H1 (cell line): ENCODE data around the gene SPRING1. TPM values are rescaled to one million over a fixed set of nuclear protein-coding genes. Genes with fewer than 3 reads are reported as not detected.

Source experiments
- CTCF ChIA-PET: fragments of 300-600 bp; sonication (Branson Sonifier 250); formaldehyde crosslinking; loops from one replicate; lab custom pipeline; 2021; ENCODE audit not compliant: partially characterized antibody; lab: Charles Lee
- POLR2A ChIA-PET: fragments of 300-600 bp; sonication (Branson Sonifier 250); formaldehyde crosslinking; loops from one replicate; lab custom pipeline; 2021; ENCODE audit warnings: inconsistent platforms; ENCODE audit not compliant: partially characterized antibody; lab: Charles Lee
- DNase-seq, 2 experiments: peaks; one replicate each; pipeline versions ENCODE4 v3.0.0 to v3.0.0-alpha.2; 2010 to 2022; ENCODE audit warnings: low spot score in 2 of 2, low read depth in 1 of 2, mixed read lengths in 1 of 2
- FAIRE-seq: peaks from 2 replicates; lab custom pipeline; 2011; peaks lifted over from hg19 to GRCh38; lab: Jason Lieb, UNC
- H2AFZ ChIP-seq: 2 replicates; pipeline ENCODE4 v1.8.1; 2012; ENCODE audit warnings: low read length, inconsistent platforms
- H2AK5ac ChIP-seq: 2 replicates; pipeline ENCODE4 v1.6.1; 2013; ENCODE audit warnings: low read depth, low read length
- H2BK120ac ChIP-seq: replicated peaks from 2 replicates; pipeline ENCODE3; 2013; ENCODE audit warnings: low read depth, low read length, inconsistent platforms
- H2BK12ac ChIP-seq: 2 replicates; pipeline ENCODE4 v1.6.1; 2013; ENCODE audit warnings: low read depth, low read length
- H2BK15ac ChIP-seq: 2 replicates; pipeline ENCODE4 v1.6.1; 2013; ENCODE audit warnings: low read length
- H2BK20ac ChIP-seq: 2 replicates; pipeline ENCODE4 v1.6.1; 2013; ENCODE audit warnings: low read length
- H2BK5ac ChIP-seq: 2 replicates; pipeline ENCODE4 v1.6.1; 2013; ENCODE audit warnings: low read depth, low read length
- H3K14ac ChIP-seq: 2 replicates; pipeline ENCODE4 v1.6.1; 2013; ENCODE audit warnings: inconsistent platforms; ENCODE audit not compliant: insufficient read length
- H3K18ac ChIP-seq: 2 replicates; pipeline ENCODE4 v1.6.1; 2013; ENCODE audit warnings: low read length; ENCODE audit errors: extremely low read depth
- H3K23ac ChIP-seq: 2 replicates; pipeline ENCODE4 v1.6.1; 2013; ENCODE audit warnings: inconsistent platforms; ENCODE audit not compliant: insufficient read length
- H3K23me2 ChIP-seq: 2 replicates; pipeline ENCODE4 v1.6.1; 2013; ENCODE audit warnings: low read depth, low read length
- H3K27ac ChIP-seq: 2 replicates; pipeline ENCODE4 v1.6.1; 2011; ENCODE audit warnings: low read depth, low read length, inconsistent platforms
- H3K27me3 ChIP-seq, 4 experiments: replicated peaks in 1 of 4; 1 replicate in 1 of 4; 2 replicates in 3 of 4; pipeline versions ENCODE4 v1.6.1 to v1.8.1; 2011 to 2013; ENCODE audit warnings: low read length in 3 of 4, mild to moderate bottlenecking in 3 of 4, inconsistent platforms in 2 of 4, mixed read lengths in 2 of 4, moderate library complexity in 1 of 4; ENCODE audit not compliant: control insufficient read depth in 3 of 4, insufficient read depth in 3 of 4; ENCODE audit errors: extremely low read depth in 1 of 4
- H3K36me3 ChIP-seq, 4 experiments: 2 replicates each; pipeline versions ENCODE4 v1.6.1 to v1.8.1; 2011 to 2013; ENCODE audit warnings: mild to moderate bottlenecking in 4 of 4, low read length in 3 of 4, moderate library complexity in 2 of 4, control low read depth in 1 of 4, inconsistent platforms in 1 of 4; ENCODE audit not compliant: insufficient read depth in 4 of 4, control insufficient read depth in 2 of 4
- H3K4ac ChIP-seq: replicated peaks from 2 replicates; pipeline ENCODE3; 2013; ENCODE audit warnings: low read length, low read depth, mixed read lengths, inconsistent platforms; ENCODE audit not compliant: insufficient read length
- H3K4me1 ChIP-seq, 4 experiments: replicated peaks in 1 of 4; 1 replicate in 1 of 4; 2 replicates in 3 of 4; pipeline versions ENCODE4 v1.6.1 to v1.8.1; 2011 to 2013; ENCODE audit warnings: low read length in 3 of 4, inconsistent platforms in 2 of 4, mixed read lengths in 1 of 4; ENCODE audit not compliant: insufficient read depth in 4 of 4, control insufficient read depth in 3 of 4
- H3K4me2 ChIP-seq, 2 experiments: 2 replicates each; pipeline versions ENCODE4 v1.6.1 to v1.8.1; 2011 to 2013; ENCODE audit warnings: low read depth in 2 of 2, low read length in 2 of 2, control low read depth in 1 of 2, inconsistent platforms in 1 of 2, mild to moderate bottlenecking in 1 of 2; ENCODE audit not compliant: insufficient read depth in 1 of 2
- H3K4me3 ChIP-seq, 4 experiments: fragments of 200-600, 300-600 bp in 1 of 4; sonication (generic), shearing (Covaris generic), sonication (Bioruptor Twin) in 1 of 4; 2 replicates each; pipeline versions ENCODE4 v1.5.1 to v1.8.1; 2011 to 2016; ENCODE audit warnings: low read length in 4 of 4, low read depth in 3 of 4, control low read depth in 2 of 4, inconsistent platforms in 2 of 4, mild to moderate bottlenecking in 2 of 4, mixed read lengths in 1 of 4, moderate library complexity in 1 of 4; ENCODE audit not compliant: insufficient read depth in 2 of 4; ENCODE audit errors: extremely low read depth in 1 of 4
- H3K56ac ChIP-seq: replicated peaks from 2 replicates; pipeline ENCODE3; 2013; ENCODE audit warnings: low read depth, mild to moderate bottlenecking, mixed read lengths, low read length, inconsistent platforms; ENCODE audit not compliant: insufficient read length
- H3K79me1 ChIP-seq: 2 replicates; pipeline ENCODE4 v1.6.1; 2013; ENCODE audit warnings: low read depth, low read length, control low read depth
- H3K79me2 ChIP-seq, 2 experiments: 2 replicates each; pipeline versions ENCODE4 v1.6.1 to v1.8.1; 2012 to 2013; ENCODE audit warnings: low read length in 2 of 2, mild to moderate bottlenecking in 2 of 2, inconsistent platforms in 1 of 2; ENCODE audit not compliant: insufficient read depth in 2 of 2, control insufficient read depth in 1 of 2
- H3K9ac ChIP-seq, 4 experiments: replicated peaks in 1 of 4; 1 replicate in 1 of 4; 2 replicates in 3 of 4; pipeline versions ENCODE4 v1.6.1 to v1.8.1; 2011 to 2013; ENCODE audit warnings: low read depth in 3 of 4, low read length in 3 of 4, control low read depth in 2 of 4, mild to moderate bottlenecking in 2 of 4, moderate library complexity in 2 of 4, inconsistent platforms in 1 of 4; ENCODE audit errors: extremely low read depth in 1 of 4
- H3K9me3 ChIP-seq, 2 experiments: 2 replicates each; pipeline versions ENCODE4 v1.6.1 to v1.8.1; 2012 to 2013; ENCODE audit warnings: mild to moderate bottlenecking in 2 of 2, moderate library complexity in 2 of 2, control low read depth in 1 of 2, inconsistent platforms in 1 of 2, low read depth in 1 of 2, low read length in 1 of 2, mixed read lengths in 1 of 2; ENCODE audit not compliant: insufficient read depth in 2 of 2
- H4K20me1 ChIP-seq, 2 experiments: replicated peaks in 1 of 2; 2 replicates each; pipeline versions ENCODE3 to v1.8.1; 2011 to 2013; ENCODE audit warnings: inconsistent platforms in 2 of 2, low read length in 2 of 2, mild to moderate bottlenecking in 1 of 2; ENCODE audit not compliant: insufficient read depth in 2 of 2, control insufficient read depth in 1 of 2
- H4K5ac ChIP-seq: 2 replicates; pipeline ENCODE4 v1.6.1; 2013; ENCODE audit warnings: low read length, low read depth, mixed read lengths, inconsistent platforms; ENCODE audit not compliant: insufficient read length
- H4K8ac ChIP-seq: 2 replicates; pipeline ENCODE4 v1.8.0; 2013; ENCODE audit warnings: mild to moderate bottlenecking, moderate library complexity, low read length, inconsistent platforms; ENCODE audit not compliant: insufficient read depth; ENCODE audit errors: extremely low read depth
- H4K91ac ChIP-seq: replicated peaks from 2 replicates; pipeline ENCODE3; 2013; ENCODE audit warnings: low read length, mixed read lengths, inconsistent platforms; ENCODE audit not compliant: insufficient read length
- BRCA1 ChIP-seq: IDR thresholded peaks from 2 replicates; pipeline ENCODE4 v1.6.1; 2012; ENCODE audit warnings: low read depth, low read length, improper control_type of control experiment
- CEBPB ChIP-seq: IDR thresholded peaks from 2 replicates; pipeline ENCODE4 v1.6.1; 2012; ENCODE audit warnings: low read depth, low read length
- CTBP2 ChIP-seq: IDR thresholded peaks from 2 replicates; pipeline ENCODE4 v1.7.0; 2011; ENCODE audit warnings: borderline replicate concordance, mild to moderate bottlenecking, moderate library complexity, mixed read lengths, low read length; ENCODE audit not compliant: insufficient read depth, insufficient read length
- EGR1 ChIP-seq: IDR thresholded peaks from 2 replicates; pipeline ENCODE4 v1.6.1; 2011; ENCODE audit warnings: low read depth, low read length, borderline replicate concordance
- EP300 ChIP-seq, 2 experiments: IDR thresholded peaks; 1 replicate in 1 of 2; 2 replicates in 1 of 2; pipeline ENCODE4 v1.6.1; 2011 to 2012; ENCODE audit warnings: low read depth in 2 of 2, low read length in 2 of 2, mild to moderate bottlenecking in 2 of 2, borderline replicate concordance in 1 of 2, inconsistent platforms in 1 of 2, moderate library complexity in 1 of 2
- FOSL1 ChIP-seq: IDR thresholded peaks from 2 replicates; pipeline ENCODE4 v1.6.1; 2011; ENCODE audit warnings: mild to moderate bottlenecking, low read depth, low read length, moderate library complexity; ENCODE audit not compliant: insufficient read depth
- HDAC2 ChIP-seq, 2 experiments: fragments of 300-600 bp in 1 of 2; sonication (generic) in 1 of 2; IDR thresholded peaks; 2 replicates each; pipeline ENCODE4 v1.6.1; 2011 to 2012; ENCODE audit warnings: low read depth in 2 of 2, low read length in 2 of 2, mild to moderate bottlenecking in 2 of 2, moderate library complexity in 2 of 2, borderline replicate concordance in 1 of 2, inconsistent platforms in 1 of 2
- KDM4A ChIP-seq: IDR thresholded peaks from one replicate; pipeline ENCODE4 v1.7.1; 2012; ENCODE audit warnings: low read depth, mild to moderate bottlenecking, moderate library complexity, low read length, inconsistent platforms; ENCODE audit not compliant: severe bottlenecking
- RBBP5 ChIP-seq: IDR thresholded peaks from 2 replicates; pipeline ENCODE4 v1.7.1; 2012; ENCODE audit warnings: low read depth, mild to moderate bottlenecking, inconsistent platforms, low read length, moderate library complexity, borderline replicate concordance
- SP4 ChIP-seq: IDR thresholded peaks from 2 replicates; pipeline ENCODE4 v1.6.1; 2012; ENCODE audit warnings: low read length, inconsistent platforms
- TBP ChIP-seq: IDR thresholded peaks from 2 replicates; pipeline ENCODE4 v1.6.1; 2011; ENCODE audit warnings: low read depth, low read length, improper control_type of control experiment
- WGBS, 2 experiments: shearing (Covaris generic) in 1 of 2; methylation state at CpG; one replicate each; pipeline versions ENCODE4 v1.1.6 to v1.1.7; 2013 to 2015; ENCODE audit warnings: low lambda C conversion rate in 2 of 2, mixed read lengths in 2 of 2, inconsistent platforms in 1 of 2, low coverage in 1 of 2, missing lambda C conversion rate in 1 of 2; ENCODE audit not compliant: insufficient replicate concordance in 2 of 2, insufficient coverage in 1 of 2, insufficient read length in 1 of 2; ENCODE audit errors: extremely low coverage in 1 of 2, missing lambda C conversion rate in 1 of 2; 5-methylcytosine and 5-hydroxymethylcytosine counted together
- polyA plus RNA-seq, 7 experiments: library from polyadenylated mRNA; depleted of rRNA in 3 of 7; stranded (reverse) in 5 of 7; unstranded in 2 of 7; fragments of >200 nt in 5 of 7; fragments of 200-250 nt in 2 of 7; gene quantifications; 1 replicate in 5 of 7; 2 replicates in 1 of 7; 4 replicates in 1 of 7; pipeline versions ENCODE4 v1.2.1 to v1.2.3, GENCODE V29; 2011 to 2013; ENCODE audit warnings: missing spikeins in 2 of 7, mixed read lengths in 2 of 7
- total RNA-seq: library from RNA; stranded (reverse); fragmentation: NEBNext Ultra II Directional; extraction: Animal tissue kit (Norgen Biotek cat#: 25700); gene quantifications from 2 replicates; pipeline ENCODE4 v1.2.1, GENCODE V29; 2021
- TF ChIP-seq, protein P1 (sequence below): IDR thresholded peaks from 2 replicates; pipeline ENCODE4 v1.6.1; 2012; ENCODE audit warnings: inconsistent platforms

Gene SPRING1
- total and polyA plus RNA-seq, 2 of the 8 experiments (the other 6 are each of a cell fraction or from before 2014, with no cell fraction given): 14.3 to 46.5 TPM

- CTCF ChIA-PET: interaction anchor here (0.9 kb wide), 1 partner anchor 18 kb away, joined by 3 read pairs; no protein-coding TSS in a partner anchor
- peaks cover 0 to 11% (median 5%) of the 10 kb centered on the region in 4 experiments; a peak in 4 of 8 replicates for H3K36me3 ChIP-seq
- peaks cover 0 to 5% (median 2%) of the 10 kb centered on the region in 4 experiments; a peak in 3 of 7 replicates for H3K4me1 ChIP-seq
- H4K8ac ChIP-seq: no peak overlapping the region
- no peak overlapping the region for H2BK12ac ChIP-seq
- H3K56ac ChIP-seq: no peak overlapping the region
- H3K9me3 ChIP-seq: no peaks in the 10 kb centered on the region
- H3K4me3 ChIP-seq: no peak overlapping the region
- peaks cover 10% of the 10 kb centered on the region; the same call in 1 of the 2 replicates for H3K23me2 ChIP-seq
- H2BK120ac ChIP-seq: no peak overlapping the region
- no peaks in the 10 kb centered on the region for H3K27me3 ChIP-seq
- no peak for DNase-seq
- H3K79me2 ChIP-seq: peaks cover 3 to 55% of the 10 kb centered on the region in 2 experiments
- no peak overlapping the region for H3K9ac ChIP-seq
- H2AFZ ChIP-seq: no peak overlapping the region
- H2BK5ac ChIP-seq: no peak overlapping the region
- no peak overlapping the region for H4K91ac ChIP-seq
- no peak overlapping the region for H4K5ac ChIP-seq
- H2BK20ac ChIP-seq: no peak overlapping the region
- no peak overlapping the region for H2AK5ac ChIP-seq
- H3K18ac ChIP-seq: no peak overlapping the region
- 96% methylated on average over 5 of the region's 5 CpGs; no CpG with 5 or more reads in 1 of the 2 experiments for WGBS, 2 experiments
- H3K4ac ChIP-seq: no peak overlapping the region
- peaks cover 23% of the 10 kb centered on the region for H3K79me1 ChIP-seq
- H3K27ac ChIP-seq: no peak overlapping the region
- H3K23ac ChIP-seq: no peak overlapping the region
- H4K20me1 ChIP-seq: peaks cover 5 to 13% of the 10 kb centered on the region in 2 experiments
- H2BK15ac ChIP-seq: no peak overlapping the region
- no peak for FAIRE-seq
- H3K4me2 ChIP-seq: no peak overlapping the region
- H3K14ac ChIP-seq: no peak overlapping the region
- POLR2A ChIA-PET: no interaction called here
- TF ChIP-seq EP300 (IDR thresholded peaks at IDR 0.05; ENCODE audit: borderline replicate concordance in 1 of 2, low read depth in 2 of 2, low read length in 2 of 2) (no peak), EGR1 (no peak), TBP (no peak), HDAC2 (IDR thresholded peaks at IDR 0.05; ENCODE audit: borderline replicate concordance in 1 of 2, low read depth in 2 of 2, low read length in 2 of 2) (no peak), CTBP2 (no peak), FOSL1 (no peak), RBBP5 (no peak), SP4 (no peak), KDM4A (no peak), CEBPB (no peak), BRCA1 (no peak)
- TF ChIP-seq, protein P1, sequence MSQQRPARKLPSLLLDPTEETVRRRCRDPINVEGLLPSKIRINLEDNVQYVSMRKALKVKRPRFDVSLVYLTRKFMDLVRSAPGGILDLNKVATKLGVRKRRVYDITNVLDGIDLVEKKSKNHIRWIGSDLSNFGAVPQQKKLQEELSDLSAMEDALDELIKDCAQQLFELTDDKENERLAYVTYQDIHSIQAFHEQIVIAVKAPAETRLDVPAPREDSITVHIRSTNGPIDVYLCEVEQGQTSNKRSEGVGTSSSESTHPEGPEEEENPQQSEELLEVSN: no peak
These were observed 3.6 kb downstream of the SPRING1 start for GRCh38 chr12:116734156-116734768.
